ENCODE data around the gene NME5.
"Not testable (repeated sequence)": the region's sequence is repeated elsewhere in the genome, so short reads cannot be mapped to it uniquely, and the experiment has no call there.

DNA sequence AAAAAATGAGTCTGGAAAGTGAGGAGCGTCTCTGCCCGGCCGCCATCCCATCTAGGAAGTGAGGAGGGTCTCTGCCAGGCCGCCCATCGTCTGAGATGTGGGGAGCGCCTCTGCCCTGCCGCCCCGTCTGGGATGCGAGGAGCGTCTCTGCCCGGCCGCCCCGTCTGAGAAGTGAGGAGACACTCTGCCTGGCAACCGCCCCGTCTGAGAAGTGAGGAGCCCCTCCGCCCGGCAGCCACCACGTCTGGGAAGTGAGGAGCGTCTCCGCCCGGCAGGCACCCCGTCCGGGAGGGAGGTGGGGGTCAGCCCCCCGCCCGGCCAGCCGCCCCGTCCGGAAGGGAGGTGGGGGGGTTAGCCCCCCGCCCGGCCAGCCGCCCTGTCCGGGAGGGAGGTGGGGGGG, 69.2 kb downstream of the NME5 start:
- TF ChIP-seq, protein P1, sequence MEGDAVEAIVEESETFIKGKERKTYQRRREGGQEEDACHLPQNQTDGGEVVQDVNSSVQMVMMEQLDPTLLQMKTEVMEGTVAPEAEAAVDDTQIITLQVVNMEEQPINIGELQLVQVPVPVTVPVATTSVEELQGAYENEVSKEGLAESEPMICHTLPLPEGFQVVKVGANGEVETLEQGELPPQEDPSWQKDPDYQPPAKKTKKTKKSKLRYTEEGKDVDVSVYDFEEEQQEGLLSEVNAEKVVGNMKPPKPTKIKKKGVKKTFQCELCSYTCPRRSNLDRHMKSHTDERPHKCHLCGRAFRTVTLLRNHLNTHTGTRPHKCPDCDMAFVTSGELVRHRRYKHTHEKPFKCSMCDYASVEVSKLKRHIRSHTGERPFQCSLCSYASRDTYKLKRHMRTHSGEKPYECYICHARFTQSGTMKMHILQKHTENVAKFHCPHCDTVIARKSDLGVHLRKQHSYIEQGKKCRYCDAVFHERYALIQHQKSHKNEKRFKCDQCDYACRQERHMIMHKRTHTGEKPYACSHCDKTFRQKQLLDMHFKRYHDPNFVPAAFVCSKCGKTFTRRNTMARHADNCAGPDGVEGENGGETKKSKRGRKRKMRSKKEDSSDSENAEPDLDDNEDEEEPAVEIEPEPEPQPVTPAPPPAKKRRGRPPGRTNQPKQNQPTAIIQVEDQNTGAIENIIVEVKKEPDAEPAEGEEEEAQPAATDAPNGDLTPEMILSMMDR (IDR thresholded peaks at IDR 0.05) = not testable (repeated sequence)
- TF ChIP-seq POLR2A (IDR thresholded peaks at IDR 0.05) = not testable (repeated sequence)
